ENCODE data around the gene BCL11B.

BCL11B gene

GRCh38 chr14:99289394-99290189 is 17.6 kb upstream of the BCL11B start:
- TF ChIP-seq CTCF (IDR thresholded peaks at IDR 0.05; ENCODE audit: low read depth, low read length) = no peak
- H3K4me3 ChIP-seq (ENCODE audit: low read depth, low read length) = no peak overlapping the region
- DNase-seq = no peak

GRCh38 chr14:99288948-99289347 is 17.0 kb upstream of the BCL11B start:
- no peak for DNase-seq
- Histone ChIP-seq H3K4me3 (ENCODE audit: low read depth, low read length) (no peak overlapping the region), H3K9me3 (ENCODE audit: severe bottlenecking) (no peaks in the 10 kb centered on the region), H3K36me3 (no peaks in the 10 kb centered on the region), H3K27ac (no peak overlapping the region), H3K27me3 (ENCODE audit: insufficient read depth, low read depth, severe bottlenecking) (peaks cover 20% of the 10 kb centered on the region)
- TF ChIP-seq CTCF (IDR thresholded peaks at IDR 0.05; ENCODE audit: low read depth, low read length) = no peak

More at GRCh38 chr14:99289394-99290189, 17.6 kb upstream of the BCL11B start:
- no peak overlapping the region for H3K27ac ChIP-seq
- no peaks in the 10 kb centered on the region for H3K36me3 ChIP-seq
- peaks cover 23% of the 10 kb centered on the region for H3K27me3 ChIP-seq (ENCODE audit: insufficient read depth, low read depth, severe bottlenecking)
- no peaks in the 10 kb centered on the region for H3K9me3 ChIP-seq (ENCODE audit: severe bottlenecking)

GRCh38 chr14:99287269-99287942 is 15.4 kb upstream of the BCL11B start:
- H3K9me3 ChIP-seq (ENCODE audit: severe bottlenecking) = no peaks in the 10 kb centered on the region
- H3K27ac ChIP-seq = no peak overlapping the region
- DNase-seq = no peak
- H3K27me3 ChIP-seq (ENCODE audit: insufficient read depth, low read depth, severe bottlenecking) = peaks cover 20% of the 10 kb centered on the region
- TF ChIP-seq CTCF (IDR thresholded peaks at IDR 0.05; ENCODE audit: low read depth, low read length) = no peak
- H3K4me3 ChIP-seq (ENCODE audit: low read depth, low read length) = no peak overlapping the region
- H3K36me3 ChIP-seq = no peaks in the 10 kb centered on the region

GRCh38 chr14:99286761-99287160 is 14.8 kb upstream of the BCL11B start:
- H3K9me3 ChIP-seq (ENCODE audit: severe bottlenecking) = no peaks in the 10 kb centered on the region
- no peak for TF ChIP-seq CTCF (IDR thresholded peaks at IDR 0.05; ENCODE audit: low read depth, low read length)
- no peaks in the 10 kb centered on the region for H3K36me3 ChIP-seq
- no peak overlapping the region for H3K4me3 ChIP-seq (ENCODE audit: low read depth, low read length)
- H3K27me3 ChIP-seq (ENCODE audit: insufficient read depth, low read depth, severe bottlenecking) = peaks cover 16% of the 10 kb centered on the region
- no peak overlapping the region for H3K27ac ChIP-seq
- no peak for DNase-seq

- peaks cover 7% of the 10 kb centered on the region for H3K27me3 ChIP-seq (ENCODE audit: insufficient read depth, low read depth, severe bottlenecking)
Observed at GRCh38 chr14:99284254-99285004, 12.4 kb upstream of the BCL11B start.

More at GRCh38 chr14:99284254-99285004, 12.4 kb upstream of the BCL11B start:
- Histone ChIP-seq H3K4me3 (ENCODE audit: low read depth, low read length) (no peak overlapping the region), H3K36me3 (no peaks in the 10 kb centered on the region), H3K9me3 (ENCODE audit: severe bottlenecking) (no peaks in the 10 kb centered on the region), H3K27ac (no peak overlapping the region)
- TF ChIP-seq CTCF (IDR thresholded peaks at IDR 0.05; ENCODE audit: low read depth, low read length) = no peak
- no peak for DNase-seq

All from WERI-Rb-1 (cell line).